Left renal pelvis (tissue), 4 donors: ENCODE measurements around the gene BOC. TPM values are rescaled to one million over a fixed set of nuclear protein-coding genes. Genes with fewer than 3 reads are reported as not detected.

Experiments used
- DNase-seq, 4 donors: peaks; one replicate each; pipeline ENCODE4 v3.0.0-alpha.2; 2013; ENCODE audit warnings: low read depth in 4 of 4, low spot score in 3 of 4
- polyA plus RNA-seq, 4 donors: library from polyadenylated mRNA; unstranded; fragments of 120-200 nt; gene quantifications; one replicate each; pipeline ENCODE4 v1.2.1, GENCODE V29; 2013; ENCODE audit not compliant: insufficient read length in 4 of 4

BOC gene
- polyA plus RNA-seq, 4 donors: 26.0 to 167 (median 34.6) TPM

- DNase-seq: no peak
Observed at GRCh38 chr3:113247068-113247467, 35.7 kb downstream of the BOC start.

- no peak for DNase-seq
Observed at GRCh38 chr3:113247675-113248458, 36.5 kb downstream of the BOC start.

GRCh38 chr3:113249111-113249510 is 37.8 kb downstream of the BOC start:
- DNase-seq: no peak

GRCh38 chr3:113249601-113250000 is 38.2 kb downstream of the BOC start:
- no peak for DNase-seq

- DNase-seq: no peak
Observed at GRCh38 chr3:113250566-113250965, 39.2 kb downstream of the BOC start.

GRCh38 chr3:113251817-113252216 is 40.5 kb downstream of the BOC start:
- DNase-seq: no peak

- DNase-seq: no peak
Observed at GRCh38 chr3:113252553-113252952, 41.2 kb downstream of the BOC start.

GRCh38 chr3:113253702-113254101 is 42.3 kb downstream of the BOC start:
- no peak for DNase-seq

- no peak for DNase-seq
Observed at GRCh38 chr3:113254171-113254947, 43.0 kb downstream of the BOC start.

GRCh38 chr3:113255100-113255853 is 43.9 kb downstream of the BOC start:
- no peak for DNase-seq

GRCh38 chr3:113255854-113256615 is 44.7 kb downstream of the BOC start:
- DNase-seq: no peak

GRCh38 chr3:113258361-113258760 is 47.0 kb downstream of the BOC start:
- no peak for DNase-seq

GRCh38 chr3:113259196-113259595 is 47.8 kb downstream of the BOC start:
- DNase-seq: no peak

- DNase-seq: no peak
Observed at GRCh38 chr3:113261063-113261625, 49.8 kb downstream of the BOC start.

- no peak for DNase-seq
Observed at GRCh38 chr3:113261626-113262303, 50.4 kb downstream of the BOC start.

- no peak for DNase-seq
Observed at GRCh38 chr3:113262304-113262665, 50.9 kb downstream of the BOC start.

GRCh38 chr3:113263020-113263419 is 51.7 kb downstream of the BOC start:
- no peak for DNase-seq

GRCh38 chr3:113263778-113264177 is 52.4 kb downstream of the BOC start:
- DNase-seq: no peak

GRCh38 chr3:113264283-113265131 is 53.1 kb downstream of the BOC start:
- no peak for DNase-seq
